Body of pancreas (tissue), 4 donors: ENCODE data around the gene NR6A1.

Experiments
- POLR2A ChIP-seq, 3 donors: fragments of 450-650 bp; IDR thresholded peaks; one replicate each; pipeline ENCODE4 v1.6.1; 2016; ENCODE audit warnings: antibody characterized with exemption in 3 of 3, mild to moderate bottlenecking in 2 of 3
- TF ChIP-seq, protein P1 (sequence below), 7 experiments: fragments of 450-650 bp in 4 of 7; fragments of 200-600 bp in 3 of 7; sonication (generic) in 3 of 7; IDR thresholded peaks; one replicate each; pipeline ENCODE4 v1.5.1; 2016 to 2019; ENCODE audit warnings: antibody characterized with exemption in 7 of 7

DNA sequence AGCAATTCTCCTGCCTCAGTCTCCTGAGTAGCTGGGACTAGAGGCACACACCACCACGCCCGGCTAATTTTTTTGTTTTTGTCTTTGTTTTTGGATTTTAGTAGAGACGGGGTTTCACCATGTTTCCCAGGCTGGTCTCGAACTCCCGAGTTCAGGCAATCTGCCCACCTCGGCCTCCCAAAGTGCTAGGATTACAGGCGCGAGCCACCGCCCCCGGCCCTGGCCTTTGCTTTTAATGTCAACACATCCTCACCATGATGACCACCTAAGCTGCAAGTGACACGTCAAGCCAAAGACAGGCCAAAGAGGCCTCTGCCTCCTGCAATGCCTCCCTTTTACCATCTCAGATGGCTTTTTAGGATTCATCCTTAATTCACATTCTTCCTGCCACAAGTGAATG, 142.4 kb downstream of the NR6A1 start:
- TF ChIP-seq, protein P1, sequence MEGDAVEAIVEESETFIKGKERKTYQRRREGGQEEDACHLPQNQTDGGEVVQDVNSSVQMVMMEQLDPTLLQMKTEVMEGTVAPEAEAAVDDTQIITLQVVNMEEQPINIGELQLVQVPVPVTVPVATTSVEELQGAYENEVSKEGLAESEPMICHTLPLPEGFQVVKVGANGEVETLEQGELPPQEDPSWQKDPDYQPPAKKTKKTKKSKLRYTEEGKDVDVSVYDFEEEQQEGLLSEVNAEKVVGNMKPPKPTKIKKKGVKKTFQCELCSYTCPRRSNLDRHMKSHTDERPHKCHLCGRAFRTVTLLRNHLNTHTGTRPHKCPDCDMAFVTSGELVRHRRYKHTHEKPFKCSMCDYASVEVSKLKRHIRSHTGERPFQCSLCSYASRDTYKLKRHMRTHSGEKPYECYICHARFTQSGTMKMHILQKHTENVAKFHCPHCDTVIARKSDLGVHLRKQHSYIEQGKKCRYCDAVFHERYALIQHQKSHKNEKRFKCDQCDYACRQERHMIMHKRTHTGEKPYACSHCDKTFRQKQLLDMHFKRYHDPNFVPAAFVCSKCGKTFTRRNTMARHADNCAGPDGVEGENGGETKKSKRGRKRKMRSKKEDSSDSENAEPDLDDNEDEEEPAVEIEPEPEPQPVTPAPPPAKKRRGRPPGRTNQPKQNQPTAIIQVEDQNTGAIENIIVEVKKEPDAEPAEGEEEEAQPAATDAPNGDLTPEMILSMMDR (IDR thresholded peaks at IDR 0.05), result no peak
- no peak for TF ChIP-seq POLR2A (IDR thresholded peaks at IDR 0.05)
